ENCODE data around the gene FRRS1L.

- TF ChIP-seq CTCF (conservative IDR thresholded peaks at IDR 0.05 in 1 of 2, IDR thresholded peaks at IDR 0.05 in 1 of 2; ENCODE audit: low read depth in 1 of 2, low read length in 2 of 2): no peak
- TF ChIP-seq EZH2 (IDR thresholded peaks at IDR 0.05; ENCODE audit: low read length, missing control alignments): no peak
Measured at GRCh38 chr9:109171926-109172325, 4.9 kb upstream of the FRRS1L start.
